GM13977 (cell line): ENCODE results near the gene COBLL1.

Experiments
- DNase-seq: peaks from one replicate; pipeline ENCODE4 v3.0.0; 2012; ENCODE audit warnings: low spot score
- CTCF ChIP-seq: IDR thresholded peaks from 2 replicates; pipeline ENCODE4 v1.5.1; 2012; ENCODE audit warnings: mild to moderate bottlenecking, control low read depth; ENCODE audit not compliant: insufficient read depth; ENCODE audit errors: extremely low read depth, missing control alignments
- in situ Hi-C: fragments of 300-500 bp; cut with MboI; formaldehyde crosslinking; loops from one replicate; pipeline ENCODE4 v1.12.0; 2022; ENCODE audit warnings: low sequenced_read_pairs, low pct_unique_long_range_greater_than_20kb, mixed read lengths, inconsistent platforms; ENCODE audit not compliant: unreplicated experiment

The COBLL1 gene

GRCh38 chr2:164802095-164802707, 39.4 kb downstream of the COBLL1 start:
- no peak for TF ChIP-seq CTCF
- in situ Hi-C loops, result no loop called here
- no peak for DNase-seq

GRCh38 chr2:164800572-164800971, 41.1 kb downstream of the COBLL1 start:
- in situ Hi-C loops, result no loop called here
- DNase-seq, result no peak
- no peak for TF ChIP-seq CTCF

- DNase-seq, result no peak
- no peak for TF ChIP-seq CTCF
- in situ Hi-C loops, result no loop called here
Observed at GRCh38 chr2:164797627-164798026, 44.0 kb downstream of the COBLL1 start.

- in situ Hi-C loops, result no loop called here
- DNase-seq, result no peak
- TF ChIP-seq CTCF, result no peak
Observed at GRCh38 chr2:164796999-164797398, 44.6 kb downstream of the COBLL1 start.

GRCh38 chr2:164794432-164795231, 47.0 kb downstream of the COBLL1 start:
- in situ Hi-C loops, result no loop called here
- no peak for TF ChIP-seq CTCF
- DNase-seq, result no peak

GRCh38 chr2:164794016-164794415, 47.6 kb downstream of the COBLL1 start:
- TF ChIP-seq CTCF, result no peak
- in situ Hi-C loops, result no loop called here
- DNase-seq, result no peak
